ENCODE measurements around the gene PURB.
A peak's percentile ranks its signal among the peaks of the same experiment; 100 is the strongest.
"Not testable (repeated sequence)": the region's sequence is repeated elsewhere in the genome, so short reads cannot be mapped to it uniquely, and the experiment has no call there.

The PURB gene

GRCh38 chr7:44849259-44849884 lies 36.0 kb downstream of the PURB start:
- Mint-ChIP-seq H3K9me3 (no peaks in the 10 kb centered on the region), H3K4me3 (peak overlapping the region; percentile 83), H3K4me1 (peaks cover 33% of the 10 kb centered on the region), H3K27ac (peak overlapping the region; percentile 95), H3K36me3 (peaks cover 48% of the 10 kb centered on the region)
- no peak for DNase-seq (ENCODE audit: low spot score in 2 of 2)
- ATAC-seq = no peak

GRCh38 chr7:44847920-44848634 lies 37.3 kb downstream of the PURB start, which contains the start of gene H2AZ2:
Gene H2AZ2 (minus strand): TSS chr7:44848087. CDS start chr7:44847971, 116 bp downstream.
- Mint-ChIP-seq H3K4me1 (peaks cover 33% of the 10 kb centered on the region), H3K27ac (peak within 1 kb of the TSS; percentile 95), H3K36me3 (peaks cover 61% of the 10 kb centered on the region), H3K9me3 (no peaks in the 10 kb centered on the region), H3K4me3 (peak within 1 kb of the TSS; percentile 83)
- ATAC-seq (peak; percentile 91), DNase-seq (ENCODE audit: low spot score in 2 of 2) (peak; percentile 97 to 99)

- Mint-ChIP-seq H3K36me3 (peaks cover 67% of the 10 kb centered on the region), H3K4me3 (peak overlapping the region; percentile 83), H3K9me3 (no peaks in the 10 kb centered on the region), H3K4me1 (peaks cover 35% of the 10 kb centered on the region), H3K27ac (peak overlapping the region; percentile 95)
- ATAC-seq (peak; percentile 82), DNase-seq (ENCODE audit: low spot score in 2 of 2) (peak; percentile 86 to 93)
Measured at GRCh38 chr7:44847509-44847919, 37.8 kb downstream of the PURB start.

GRCh38 chr7:44846816-44847508 lies 38.4 kb downstream of the PURB start:
- Mint-ChIP-seq H3K4me3 (peak overlapping the region; percentile 83), H3K27ac (peak overlapping the region; percentile 95), H3K4me1 (peaks cover 41% of the 10 kb centered on the region), H3K36me3 (peaks cover 72% of the 10 kb centered on the region), H3K9me3 (no peaks in the 10 kb centered on the region)
- no peak for DNase-seq (ENCODE audit: low spot score in 2 of 2)
- no peak for ATAC-seq

- H3K9me3 Mint-ChIP-seq; DNase-seq (ENCODE audit: low spot score in 2 of 2); ATAC-seq: not testable (repeated sequence)
- H3K4me1 Mint-ChIP-seq = peaks cover 46% of the 10 kb centered on the region
- H3K27ac Mint-ChIP-seq = peak overlapping the region; percentile 95
- H3K36me3 Mint-ChIP-seq = peaks cover 78% of the 10 kb centered on the region
- peak overlapping the region; percentile 83 for H3K4me3 Mint-ChIP-seq
Measured at GRCh38 chr7:44846390-44846789, 38.9 kb downstream of the PURB start.

GRCh38 chr7:44845451-44845850 lies 39.9 kb downstream of the PURB start:
- Mint-ChIP-seq H3K36me3 (peaks cover 87% of the 10 kb centered on the region), H3K4me1 (peaks cover 45% of the 10 kb centered on the region), H3K27ac (peak overlapping the region; percentile 95), H3K4me3 (peak overlapping the region; percentile 83), H3K9me3 (no peaks in the 10 kb centered on the region)
- ATAC-seq (no peak), DNase-seq (ENCODE audit: low spot score in 2 of 2) (no peak)

- not testable (repeated sequence) for ATAC-seq; H3K9me3 Mint-ChIP-seq; H3K27ac Mint-ChIP-seq; H3K4me3 Mint-ChIP-seq; DNase-seq (ENCODE audit: low spot score in 2 of 2)
- Mint-ChIP-seq H3K36me3 (peaks cover 94% of the 10 kb centered on the region), H3K4me1 (peaks cover 30% of the 10 kb centered on the region)
Measured at GRCh38 chr7:44843440-44843839, 41.9 kb downstream of the PURB start.

GRCh38 chr7:44842675-44843074 lies 42.7 kb downstream of the PURB start:
- Mint-ChIP-seq H3K36me3 (peaks cover 94% of the 10 kb centered on the region), H3K4me1 (peaks cover 30% of the 10 kb centered on the region), H3K27ac (peak overlapping the region; percentile 27)
- not testable (repeated sequence) for H3K9me3 Mint-ChIP-seq; ATAC-seq; H3K4me3 Mint-ChIP-seq; DNase-seq (ENCODE audit: low spot score in 2 of 2)

- Mint-ChIP-seq H3K36me3 (peaks cover 100% of the 10 kb centered on the region), H3K4me1 (peaks cover 13% of the 10 kb centered on the region), H3K27ac (peak overlapping the region; percentile 74), H3K9me3 (no peaks in the 10 kb centered on the region), H3K4me3 (no peak overlapping the region)
- DNase-seq (ENCODE audit: low spot score in 2 of 2) = no peak
- no peak for ATAC-seq
Measured at GRCh38 chr7:44838751-44839150, 46.6 kb downstream of the PURB start.

- DNase-seq (ENCODE audit: low spot score in 2 of 2) (no peak), ATAC-seq (no peak)
- Mint-ChIP-seq H3K36me3 (peaks cover 70% of the 10 kb centered on the region), H3K9me3 (no peaks in the 10 kb centered on the region), H3K4me1 (peaks cover 10% of the 10 kb centered on the region), H3K4me3 (no peak overlapping the region), H3K27ac (peak overlapping the region; percentile 44)
Measured at GRCh38 chr7:44827567-44827966, 57.8 kb downstream of the PURB start.

Data from stimulated activated effector memory CD8-positive, alpha-beta T cell treated with anti-CD3 and anti-CD28 coated beads, Interleukin-12 subunit alpha, Interleukin-12 subunit beta, amount 100 ng/mL, for 72 hours (primary cell).